Measurements from ENCODE around the gene NCCRP1. TPM values are rescaled to one million over a fixed set of nuclear protein-coding genes. Genes with fewer than 3 reads are reported as not detected.
"Not testable (repeated sequence)": the region's sequence is repeated elsewhere in the genome, so short reads cannot be mapped to it uniquely, and the experiment has no call there.

NCCRP1 gene
- total RNA-seq, 2 donors from 2014 or later, result 0.27 TPM; not detected in 1

DNA sequence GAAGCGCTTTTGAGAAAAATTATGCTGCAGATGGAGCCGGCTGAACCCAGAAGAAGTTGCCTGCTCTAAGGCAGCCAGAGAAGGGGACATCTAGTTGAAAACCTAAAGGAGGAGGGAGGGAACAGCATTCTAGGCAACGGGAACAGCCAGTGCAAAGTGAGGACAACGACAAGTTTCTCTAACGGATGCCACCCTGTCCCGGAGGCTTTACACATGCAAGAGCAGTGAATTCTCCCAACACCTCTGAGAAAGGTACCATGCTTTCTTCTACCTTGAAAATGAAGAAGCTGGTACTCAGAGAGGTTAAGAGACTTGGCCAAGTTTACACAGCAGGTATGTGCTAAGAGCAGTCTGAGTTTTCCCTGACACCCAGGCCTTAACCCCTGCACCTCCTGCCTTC is 42.2 kb downstream of the NCCRP1 start:
- H3K27ac ChIP-seq, result no peak overlapping the region
- TF ChIP-seq, protein P1, sequence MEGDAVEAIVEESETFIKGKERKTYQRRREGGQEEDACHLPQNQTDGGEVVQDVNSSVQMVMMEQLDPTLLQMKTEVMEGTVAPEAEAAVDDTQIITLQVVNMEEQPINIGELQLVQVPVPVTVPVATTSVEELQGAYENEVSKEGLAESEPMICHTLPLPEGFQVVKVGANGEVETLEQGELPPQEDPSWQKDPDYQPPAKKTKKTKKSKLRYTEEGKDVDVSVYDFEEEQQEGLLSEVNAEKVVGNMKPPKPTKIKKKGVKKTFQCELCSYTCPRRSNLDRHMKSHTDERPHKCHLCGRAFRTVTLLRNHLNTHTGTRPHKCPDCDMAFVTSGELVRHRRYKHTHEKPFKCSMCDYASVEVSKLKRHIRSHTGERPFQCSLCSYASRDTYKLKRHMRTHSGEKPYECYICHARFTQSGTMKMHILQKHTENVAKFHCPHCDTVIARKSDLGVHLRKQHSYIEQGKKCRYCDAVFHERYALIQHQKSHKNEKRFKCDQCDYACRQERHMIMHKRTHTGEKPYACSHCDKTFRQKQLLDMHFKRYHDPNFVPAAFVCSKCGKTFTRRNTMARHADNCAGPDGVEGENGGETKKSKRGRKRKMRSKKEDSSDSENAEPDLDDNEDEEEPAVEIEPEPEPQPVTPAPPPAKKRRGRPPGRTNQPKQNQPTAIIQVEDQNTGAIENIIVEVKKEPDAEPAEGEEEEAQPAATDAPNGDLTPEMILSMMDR (IDR thresholded peaks at IDR 0.05), result no peak
- H3K4me1 ChIP-seq (ENCODE audit: control insufficient read depth in 1 of 2, low read depth in 2 of 2), result no peaks in the 10 kb centered on the region
- no peaks in the 10 kb centered on the region for H3K27me3 ChIP-seq (replicated peaks; ENCODE audit: insufficient read depth)
- DNase-seq (ENCODE audit: low spot score), result no peak
- H3K4me3 ChIP-seq, result no peak overlapping the region
- no peaks in the 10 kb centered on the region for H3K9me3 ChIP-seq
- no peaks in the 10 kb centered on the region for H3K36me3 ChIP-seq
- ATAC-seq (ENCODE audit: insufficient number of reproducible peaks, low FRiP score, low read depth), result no peak

DNA sequence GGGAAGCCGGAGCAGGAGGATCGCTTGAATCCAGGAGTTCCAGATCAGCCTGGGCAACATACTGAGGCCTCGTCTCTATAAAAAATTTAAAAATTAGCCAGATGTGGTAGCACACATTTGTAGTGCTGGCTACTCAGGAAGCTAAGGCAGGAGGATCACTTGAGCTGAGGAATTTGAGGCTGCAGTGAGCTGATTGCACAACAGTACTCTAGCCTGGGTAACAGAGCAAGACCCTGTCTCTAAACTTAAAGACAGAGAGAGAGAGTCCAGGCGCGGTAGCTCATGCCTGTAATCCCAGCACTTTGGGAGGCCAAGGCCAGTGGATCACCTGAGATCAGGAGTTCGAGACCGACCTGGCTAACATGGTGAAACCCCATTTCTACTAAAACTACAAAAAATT is 43.7 kb downstream of the NCCRP1 start:
- no peaks in the 10 kb centered on the region for H3K9me3 ChIP-seq
- no peak for DNase-seq (ENCODE audit: low spot score)
- H3K27me3 ChIP-seq (replicated peaks; ENCODE audit: insufficient read depth), result no peaks in the 10 kb centered on the region
- TF ChIP-seq, protein P1 (IDR thresholded peaks at IDR 0.05), result no peak
- H3K36me3 ChIP-seq, result no peaks in the 10 kb centered on the region
- H3K4me3 ChIP-seq, result no peak overlapping the region
- H3K27ac ChIP-seq, result no peak overlapping the region
- H3K4me1 ChIP-seq (ENCODE audit: control insufficient read depth in 1 of 2, low read depth in 2 of 2), result no peaks in the 10 kb centered on the region
- ATAC-seq (ENCODE audit: insufficient number of reproducible peaks, low FRiP score, low read depth), result no peak

DNA sequence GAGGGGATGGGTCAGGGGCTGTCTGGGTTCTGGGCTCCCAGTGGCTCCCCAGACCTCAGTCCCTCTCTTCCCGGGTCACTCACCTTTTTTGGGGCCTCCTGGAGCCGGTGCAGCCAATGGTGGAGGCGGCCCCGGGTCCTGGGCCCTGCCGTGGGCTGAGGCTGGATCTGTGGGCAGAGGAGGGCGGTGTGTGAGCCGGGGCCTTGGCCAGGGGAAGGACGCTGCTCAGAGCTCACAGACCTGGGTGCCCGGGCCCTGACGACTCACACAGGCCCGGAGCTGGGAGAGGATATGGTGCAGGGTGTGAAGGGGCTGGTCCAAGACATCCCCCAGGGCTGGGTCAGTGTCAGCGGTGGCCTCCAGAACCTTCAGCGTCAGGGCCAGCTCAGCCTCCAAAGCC is 47.0 kb downstream of the NCCRP1 start:
- H3K36me3 ChIP-seq; ATAC-seq (ENCODE audit: insufficient number of reproducible peaks, low FRiP score, low read depth); H3K4me3 ChIP-seq; DNase-seq (ENCODE audit: low spot score); H3K27ac ChIP-seq; H3K9me3 ChIP-seq; H3K27me3 ChIP-seq (replicated peaks; ENCODE audit: insufficient read depth): not testable (repeated sequence)
- H3K4me1 ChIP-seq (ENCODE audit: control insufficient read depth in 1 of 2, low read depth in 2 of 2), result peaks cover 0 to 10% of the 10 kb centered on the region in 2 donors

DNA sequence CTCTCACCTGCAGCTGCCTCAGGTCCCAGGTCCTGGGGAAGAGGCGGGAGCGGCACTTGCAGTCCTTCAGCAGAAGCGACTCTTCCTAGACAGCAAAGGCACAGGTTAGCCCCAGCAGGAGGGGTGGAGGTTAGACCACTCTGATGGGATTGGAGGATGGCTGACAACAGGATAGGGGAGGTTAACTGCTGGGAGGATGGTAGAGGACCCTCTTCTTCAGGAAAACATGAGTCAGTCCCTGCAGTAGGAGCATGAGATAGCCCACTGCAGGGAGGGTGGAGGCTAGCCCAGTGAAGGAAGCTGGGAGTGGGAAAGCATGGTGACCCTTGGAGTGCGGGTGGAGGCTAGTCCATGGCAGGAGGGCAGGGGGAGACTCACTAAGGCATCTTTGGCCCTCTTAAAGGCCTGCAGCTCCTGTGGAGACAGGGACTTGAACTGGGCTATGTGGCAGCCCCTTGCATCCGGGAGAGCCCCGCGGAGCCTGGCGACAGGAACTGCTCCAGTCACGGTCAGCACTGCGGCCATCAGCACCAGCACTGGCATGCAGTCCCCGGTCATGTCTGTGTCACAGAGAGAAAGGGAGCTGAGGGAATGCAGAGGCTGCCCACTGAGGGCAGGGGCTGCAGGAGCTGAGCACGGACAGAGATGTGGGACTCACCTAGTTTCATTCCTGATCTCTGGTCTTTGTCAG is 47.8 kb downstream of the NCCRP1 start, which contains the start of gene IFNL3:
Gene IFNL3 (minus strand): TSS at position 597 of the 691 bp plus-strand sequence. CDS start 39 bp downstream, at position 558.
- not testable (repeated sequence) for DNase-seq (ENCODE audit: low spot score); ATAC-seq (ENCODE audit: insufficient number of reproducible peaks, low FRiP score, low read depth); H3K36me3 ChIP-seq; H3K4me3 ChIP-seq; H3K27me3 ChIP-seq (replicated peaks; ENCODE audit: insufficient read depth); H3K27ac ChIP-seq; H3K9me3 ChIP-seq
- peaks cover 0 to 10% of the 10 kb centered on the region in 2 donors for H3K4me1 ChIP-seq (ENCODE audit: control insufficient read depth in 1 of 2, low read depth in 2 of 2)

DNA sequence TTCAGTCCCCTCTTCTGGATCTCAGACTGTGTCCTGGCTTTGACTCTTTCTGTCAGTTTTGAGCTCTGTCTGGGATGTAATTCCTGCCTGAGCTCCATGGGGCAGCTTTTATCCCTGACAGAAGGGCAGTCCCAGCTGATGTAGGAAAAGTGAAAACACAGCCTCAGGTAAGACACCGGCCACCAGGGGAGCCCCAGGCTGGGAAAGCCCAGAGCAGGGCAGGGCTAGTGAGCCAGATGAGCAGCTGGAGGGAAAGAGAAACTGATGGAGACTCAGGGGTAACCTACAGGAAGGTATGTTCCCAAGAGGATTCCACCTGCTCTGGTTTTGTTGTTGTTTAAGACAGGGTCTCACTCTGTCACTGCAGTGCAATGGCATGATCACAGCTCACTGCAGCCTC is 48.4 kb downstream of the NCCRP1 start:
- H3K4me3 ChIP-seq; H3K9me3 ChIP-seq; H3K27ac ChIP-seq; H3K27me3 ChIP-seq (replicated peaks; ENCODE audit: insufficient read depth); DNase-seq (ENCODE audit: low spot score); H3K36me3 ChIP-seq; ATAC-seq (ENCODE audit: insufficient number of reproducible peaks, low FRiP score, low read depth): not testable (repeated sequence)
- H3K4me1 ChIP-seq (ENCODE audit: control insufficient read depth in 1 of 2, low read depth in 2 of 2), result peaks cover 0 to 10% of the 10 kb centered on the region in 2 donors

DNA sequence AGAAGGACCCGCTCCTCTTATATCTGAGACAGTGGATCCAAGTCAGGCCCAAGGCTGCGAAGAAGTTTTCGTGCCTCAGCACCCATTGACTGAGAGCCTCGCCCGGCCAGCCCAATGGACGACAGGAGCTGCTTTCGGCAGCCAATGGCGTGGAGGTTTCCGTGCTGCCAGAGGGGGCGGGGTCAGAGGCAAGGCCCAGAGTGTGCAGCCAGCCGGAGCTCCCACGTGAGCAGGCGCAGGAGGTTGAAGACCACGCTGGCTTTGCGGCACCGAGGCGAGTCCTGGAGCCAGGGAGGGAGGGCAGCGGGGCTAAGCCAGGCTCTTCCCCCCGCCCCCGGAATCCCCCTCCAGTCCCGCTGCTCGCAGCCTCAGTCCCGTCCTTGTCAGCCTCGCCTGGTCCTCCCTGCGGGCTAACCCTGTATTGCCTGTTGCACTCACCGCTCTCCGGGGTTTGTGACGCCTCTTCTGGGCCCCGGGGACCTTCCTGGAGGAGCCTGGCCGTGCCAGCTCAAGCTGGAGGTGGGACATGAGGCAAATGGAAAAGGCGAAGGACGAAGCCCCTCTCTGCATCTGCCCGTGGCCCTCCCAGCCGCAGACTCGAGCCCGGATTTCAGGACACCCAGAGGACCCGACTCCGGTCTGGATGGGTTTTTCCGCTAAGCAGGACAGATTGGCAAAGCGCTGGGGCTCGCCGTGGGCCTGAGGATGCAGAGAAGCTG is 50.3 kb downstream of the NCCRP1 start:
- TF ChIP-seq, protein P1 (IDR thresholded peaks at IDR 0.05), result no peak
- DNase-seq (ENCODE audit: low spot score) (no peak), ATAC-seq (ENCODE audit: insufficient number of reproducible peaks, low FRiP score, low read depth) (no peak)
- Histone ChIP-seq H3K4me1 (ENCODE audit: control insufficient read depth in 1 of 2, low read depth in 2 of 2) (peaks cover 0 to 10% of the 10 kb centered on the region in 2 donors), H3K36me3 (no peaks in the 10 kb centered on the region), H3K27ac (no peak overlapping the region), H3K9me3 (no peaks in the 10 kb centered on the region), H3K27me3 (replicated peaks; ENCODE audit: insufficient read depth) (peaks cover 5% of the 10 kb centered on the region), H3K4me3 (peak overlapping the region; percentile 41)

All from thoracic aorta (tissue), 2 donors.